ENCODE results near the gene DCDC2.

- TF ChIP-seq, protein P1, sequence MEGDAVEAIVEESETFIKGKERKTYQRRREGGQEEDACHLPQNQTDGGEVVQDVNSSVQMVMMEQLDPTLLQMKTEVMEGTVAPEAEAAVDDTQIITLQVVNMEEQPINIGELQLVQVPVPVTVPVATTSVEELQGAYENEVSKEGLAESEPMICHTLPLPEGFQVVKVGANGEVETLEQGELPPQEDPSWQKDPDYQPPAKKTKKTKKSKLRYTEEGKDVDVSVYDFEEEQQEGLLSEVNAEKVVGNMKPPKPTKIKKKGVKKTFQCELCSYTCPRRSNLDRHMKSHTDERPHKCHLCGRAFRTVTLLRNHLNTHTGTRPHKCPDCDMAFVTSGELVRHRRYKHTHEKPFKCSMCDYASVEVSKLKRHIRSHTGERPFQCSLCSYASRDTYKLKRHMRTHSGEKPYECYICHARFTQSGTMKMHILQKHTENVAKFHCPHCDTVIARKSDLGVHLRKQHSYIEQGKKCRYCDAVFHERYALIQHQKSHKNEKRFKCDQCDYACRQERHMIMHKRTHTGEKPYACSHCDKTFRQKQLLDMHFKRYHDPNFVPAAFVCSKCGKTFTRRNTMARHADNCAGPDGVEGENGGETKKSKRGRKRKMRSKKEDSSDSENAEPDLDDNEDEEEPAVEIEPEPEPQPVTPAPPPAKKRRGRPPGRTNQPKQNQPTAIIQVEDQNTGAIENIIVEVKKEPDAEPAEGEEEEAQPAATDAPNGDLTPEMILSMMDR (IDR thresholded peaks at IDR 0.05) = no peak
- TF ChIP-seq EZH2 (IDR thresholded peaks at IDR 0.05; ENCODE audit: borderline replicate concordance, insufficient read depth, low read depth, low read length, poor library complexity, severe bottlenecking) = no peak
These were observed 50.9 kb downstream of the DCDC2 start for GRCh38 chr6:24306936-24307335.
